ENCODE data around the gene CPNE4.

CPNE4 gene

DNA sequence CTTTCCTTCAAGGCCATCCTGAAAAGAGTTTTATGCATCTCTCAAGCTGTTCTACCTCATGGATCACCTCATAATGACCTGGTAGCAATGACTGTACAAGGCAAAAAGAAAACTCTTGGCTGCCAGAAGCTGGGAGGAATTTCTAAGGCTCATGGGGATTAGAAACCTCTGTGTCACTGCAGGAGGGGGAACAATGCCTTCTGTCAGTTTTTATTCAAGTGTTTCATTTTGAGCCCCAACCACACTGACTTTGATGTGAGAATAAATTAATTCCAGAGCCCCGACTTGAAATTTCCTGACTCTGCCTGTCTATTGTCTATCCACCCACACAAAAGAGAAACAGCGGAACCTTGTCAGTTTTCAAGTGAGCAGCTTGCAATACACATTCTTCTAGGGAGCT is 473.3 kb downstream of the CPNE4 start:
- DNase-seq: no peak

DNA sequence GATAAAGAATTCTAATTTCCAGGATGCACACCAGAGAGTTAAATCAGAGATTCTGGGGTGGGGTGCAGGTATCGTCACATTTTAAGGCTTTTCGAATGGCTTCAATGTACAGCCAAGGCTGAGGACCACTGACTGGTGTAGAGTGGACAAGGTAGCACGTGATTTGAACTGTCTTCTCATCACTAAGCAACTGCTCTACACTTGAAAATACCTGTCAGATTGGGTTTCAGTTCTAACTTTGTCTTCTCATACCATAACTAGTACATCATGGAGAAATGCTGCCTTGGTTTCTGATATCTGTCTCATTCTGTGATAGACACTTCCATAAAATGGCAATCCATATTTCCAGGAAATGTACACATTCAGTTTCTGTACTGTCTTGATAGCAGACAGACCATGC is 474.0 kb downstream of the CPNE4 start:
- no peak for DNase-seq

DNA sequence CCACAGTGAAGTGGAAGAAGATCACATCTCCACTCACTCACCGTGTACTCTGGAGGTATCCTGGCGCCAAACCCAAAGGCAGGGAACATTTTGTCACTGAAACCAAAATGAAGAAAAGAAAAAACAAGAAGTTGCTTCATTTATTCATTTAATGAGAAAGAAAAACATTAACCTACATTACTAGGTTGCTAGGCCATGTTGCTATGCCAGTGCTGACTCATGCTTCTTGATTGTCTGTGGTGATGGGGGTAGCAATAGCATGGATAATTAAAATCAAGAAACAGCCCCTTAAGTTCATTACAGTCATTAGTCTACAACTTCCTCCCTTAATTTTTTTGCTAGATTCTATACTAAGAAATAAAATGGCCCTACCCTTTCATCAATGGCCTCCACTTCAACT is 479.4 kb downstream of the CPNE4 start:
- no peak for DNase-seq

DNA sequence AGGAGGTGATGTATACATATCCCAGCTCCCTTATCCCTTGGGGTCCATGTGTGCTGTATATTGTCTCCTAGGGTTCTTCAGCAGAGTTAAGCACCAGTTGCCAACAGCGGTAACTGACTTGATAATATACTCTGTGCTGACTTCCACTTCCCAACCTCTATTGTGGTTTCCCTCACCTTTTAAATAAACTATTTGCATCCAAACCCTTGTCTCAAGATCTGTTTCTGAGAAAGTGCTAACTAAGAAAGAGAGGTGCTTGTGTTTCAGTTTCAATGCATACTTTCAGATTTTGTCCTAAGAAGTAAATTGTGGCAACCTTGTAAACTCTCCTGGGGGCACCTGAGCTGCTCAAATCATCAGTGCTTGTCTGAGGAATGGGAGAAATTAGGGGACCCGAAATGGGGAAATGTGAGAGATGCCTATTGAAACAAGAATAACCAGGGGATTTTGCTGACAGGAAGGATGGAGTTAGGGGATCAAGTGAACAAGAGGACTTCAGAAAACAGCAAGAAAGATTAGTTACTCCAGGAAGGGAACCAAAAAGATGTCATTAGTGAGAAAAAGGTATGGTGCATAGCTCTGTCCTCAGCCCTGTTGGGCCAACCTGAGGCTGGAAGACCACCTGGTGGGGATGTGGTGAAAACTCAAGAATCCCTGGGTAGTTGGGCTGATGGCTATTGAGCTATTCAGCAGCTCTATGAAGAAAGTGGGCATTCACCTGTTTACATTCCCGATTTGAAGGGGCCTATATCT is 481.1 kb downstream of the CPNE4 start:
- no peak for DNase-seq

DNA sequence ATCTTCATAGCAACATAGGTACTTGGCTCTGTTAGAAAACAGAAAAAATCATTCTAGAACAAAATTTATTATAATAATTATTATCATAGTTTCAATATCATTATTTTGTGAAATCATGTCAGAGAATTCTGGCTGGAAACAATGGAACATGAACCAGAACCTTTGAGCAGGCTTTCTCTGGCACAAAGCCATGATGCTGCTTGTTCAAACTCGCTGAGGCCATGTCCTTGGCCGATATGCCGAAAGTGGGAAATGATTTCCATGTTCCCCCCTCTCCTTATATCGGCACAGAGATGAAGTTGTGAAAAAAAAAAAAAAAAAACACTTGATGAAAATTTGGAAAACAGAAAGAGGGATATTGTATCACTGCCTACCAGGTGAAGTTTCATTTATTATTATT is 483.1 kb downstream of the CPNE4 start:
- DNase-seq: no peak

DNA sequence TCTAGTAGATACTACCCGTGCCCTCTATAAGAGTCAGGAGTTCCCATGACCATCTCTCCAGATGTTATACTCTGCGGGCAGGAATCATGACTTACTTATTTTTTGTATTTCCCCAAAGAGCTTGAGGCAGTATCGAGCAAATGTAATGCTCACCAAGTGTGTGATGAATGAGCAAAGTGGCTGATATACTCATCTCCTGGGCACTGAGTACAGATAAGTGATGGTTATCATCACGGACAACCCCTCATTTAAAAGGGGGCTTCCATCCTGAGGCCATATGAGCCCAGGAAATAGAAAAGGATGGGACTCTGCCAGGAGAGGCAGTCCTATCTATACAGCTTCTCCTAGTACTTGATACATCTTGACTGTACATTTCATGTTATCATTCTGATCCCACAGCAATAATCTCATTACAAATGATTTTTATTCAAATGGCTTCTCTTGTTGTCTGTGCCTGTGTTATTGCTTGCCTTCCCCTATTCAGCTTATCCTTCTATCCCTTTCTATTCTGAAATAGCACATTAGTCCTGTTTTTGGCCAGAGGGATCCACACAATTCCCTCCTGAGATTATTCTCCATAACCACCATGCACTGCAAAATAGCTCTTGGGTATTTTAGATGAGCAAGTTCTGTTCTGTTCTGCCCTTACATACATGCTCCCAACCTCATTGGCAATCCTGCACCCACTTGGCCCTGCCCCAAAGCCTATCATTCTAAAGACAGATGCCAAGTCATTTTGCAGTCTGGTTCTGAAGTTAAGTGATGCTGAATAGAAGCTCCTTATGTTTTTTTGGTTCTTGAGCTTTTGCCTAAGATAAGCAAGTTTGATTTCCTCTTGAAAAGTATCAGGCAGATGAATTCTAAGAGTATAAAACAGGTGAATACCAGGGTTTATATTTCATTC is 484.0 kb downstream of the CPNE4 start:
- DNase-seq: no peak

DNA sequence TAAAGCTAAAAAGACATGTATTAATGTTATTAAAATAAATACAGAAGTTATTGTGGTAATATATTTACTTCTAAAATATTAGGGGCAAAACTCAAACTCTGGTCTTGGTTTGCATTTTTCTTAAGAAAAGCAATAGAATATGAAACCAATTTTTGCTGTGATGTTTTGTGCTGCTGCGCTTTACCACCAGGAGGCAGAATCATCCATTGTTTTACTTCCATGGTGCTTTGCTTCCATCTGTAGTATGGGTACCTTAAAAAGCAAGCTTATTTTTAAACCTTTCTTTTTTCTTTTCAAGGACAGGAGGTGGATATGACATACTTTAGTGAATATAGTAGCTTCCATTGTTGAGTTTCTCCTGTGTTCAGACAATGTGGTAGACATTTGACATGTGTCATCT is 485.5 kb downstream of the CPNE4 start:
- no peak for DNase-seq

DNA sequence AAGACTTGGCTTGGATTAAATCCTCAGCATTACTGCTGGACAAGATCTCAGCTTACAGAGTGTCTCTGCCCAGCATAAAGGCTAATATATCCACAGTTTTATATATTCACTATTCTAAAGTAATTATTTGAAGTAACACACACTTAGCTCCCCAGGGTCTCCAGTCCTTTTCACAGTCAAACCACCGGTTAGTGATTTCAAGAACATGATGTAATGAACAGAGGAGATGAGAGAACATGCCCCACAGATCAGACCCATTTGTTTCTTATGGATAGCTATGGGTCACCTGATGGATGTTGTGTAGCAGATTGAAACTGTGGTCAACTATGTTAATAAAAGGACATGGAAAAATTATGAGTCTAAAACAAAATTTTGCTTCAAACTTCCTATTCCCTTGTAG is 487.2 kb downstream of the CPNE4 start:
- DNase-seq: no peak

DNA sequence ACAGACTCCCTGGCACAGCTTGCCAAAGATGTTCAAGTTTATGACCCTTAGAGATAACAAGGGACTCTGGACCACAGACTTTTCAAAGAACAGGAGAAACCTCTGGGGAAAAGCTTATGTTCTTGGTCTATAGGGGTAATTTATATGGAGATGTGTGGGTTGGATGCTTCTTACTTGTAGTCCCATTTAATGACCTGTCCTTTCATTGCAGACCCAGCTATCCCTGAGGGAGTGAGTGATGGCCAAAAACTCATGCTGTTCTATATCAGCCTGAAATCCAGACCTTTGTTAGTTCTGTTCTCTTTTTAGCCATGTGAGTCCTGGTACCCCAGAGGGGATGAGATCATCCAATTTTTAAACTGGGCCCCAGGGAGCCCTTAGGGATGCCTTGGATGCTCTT is 488.4 kb downstream of the CPNE4 start:
- DNase-seq: no peak

DNA sequence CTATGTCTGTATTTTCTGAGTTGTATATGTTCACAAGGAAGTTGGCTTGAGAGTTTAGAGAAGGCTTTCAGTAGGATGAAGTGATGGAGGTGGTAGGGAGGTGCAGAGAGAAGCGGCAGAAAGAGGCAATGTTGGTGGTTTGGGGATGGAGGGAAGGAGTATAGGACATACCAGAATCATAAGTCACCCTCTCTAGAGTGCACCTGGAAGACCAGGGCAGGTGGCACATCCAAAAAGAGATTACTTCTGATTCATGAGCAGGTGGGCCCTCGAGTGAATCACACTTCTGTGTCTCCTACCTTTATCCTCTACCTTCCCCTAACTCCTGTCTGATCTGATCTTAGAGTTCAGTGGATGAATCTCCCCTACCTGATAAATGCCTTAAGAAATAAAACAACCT is 490.3 kb downstream of the CPNE4 start:
- no peak for DNase-seq

DNA sequence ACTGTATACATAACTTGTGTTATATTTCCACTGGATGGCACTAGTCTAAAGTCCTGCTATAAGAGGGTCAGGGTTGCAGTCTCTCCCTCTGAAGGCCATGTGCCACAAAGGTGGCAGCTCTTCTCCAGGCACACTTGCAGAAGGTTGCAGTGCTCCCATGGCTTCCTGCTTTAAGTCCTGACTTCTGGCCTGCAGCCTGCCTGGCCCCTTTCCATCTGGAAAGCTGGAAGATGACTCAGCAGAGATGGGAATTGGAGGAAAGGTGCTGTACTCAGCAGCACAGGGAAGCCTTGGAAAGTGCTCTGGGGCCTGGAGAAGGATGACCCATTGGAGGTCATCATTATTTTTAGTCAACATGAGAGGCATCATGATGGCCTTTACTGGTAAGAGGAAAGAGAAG is 491.1 kb downstream of the CPNE4 start:
- DNase-seq: no peak

DNA sequence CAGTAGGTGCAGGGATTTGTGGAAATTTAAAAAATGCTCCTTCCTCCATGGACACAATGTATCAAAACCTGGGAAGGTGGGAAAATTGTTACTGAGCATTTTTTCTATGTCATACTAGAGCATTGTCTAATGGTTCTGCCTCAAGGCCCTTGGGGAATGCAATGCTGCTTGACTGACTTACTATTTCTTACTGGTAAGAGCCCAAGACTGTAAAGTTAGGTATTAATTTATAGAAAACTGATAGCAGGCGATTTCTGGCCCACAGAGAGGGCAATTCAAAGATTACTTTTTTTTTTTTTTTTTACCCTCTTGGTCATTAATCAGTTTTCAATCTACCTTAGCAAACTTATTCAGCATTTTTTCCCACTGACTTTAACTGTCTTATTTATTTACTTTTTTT is 493.5 kb downstream of the CPNE4 start:
- no peak for DNase-seq

DNA sequence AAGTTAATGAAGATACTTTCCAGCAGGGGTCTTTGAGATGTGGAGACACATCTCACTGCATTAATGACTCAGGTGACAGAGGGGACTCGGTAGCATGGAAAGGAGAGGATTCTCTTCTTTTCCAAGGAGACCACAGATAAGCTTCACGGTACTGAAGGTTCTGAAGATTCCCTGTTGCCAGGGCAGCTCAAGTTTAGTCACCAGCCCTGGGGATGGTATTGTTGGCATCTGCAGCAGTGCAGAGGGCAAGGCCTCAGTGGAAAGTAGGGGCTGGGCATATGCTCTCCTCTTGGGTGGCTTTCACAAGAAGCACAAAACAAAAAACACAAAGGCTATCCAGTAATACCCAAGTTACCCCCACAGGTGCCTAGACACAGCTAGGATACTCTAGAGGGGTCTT is 494.0 kb downstream of the CPNE4 start:
- no peak for DNase-seq

DNA sequence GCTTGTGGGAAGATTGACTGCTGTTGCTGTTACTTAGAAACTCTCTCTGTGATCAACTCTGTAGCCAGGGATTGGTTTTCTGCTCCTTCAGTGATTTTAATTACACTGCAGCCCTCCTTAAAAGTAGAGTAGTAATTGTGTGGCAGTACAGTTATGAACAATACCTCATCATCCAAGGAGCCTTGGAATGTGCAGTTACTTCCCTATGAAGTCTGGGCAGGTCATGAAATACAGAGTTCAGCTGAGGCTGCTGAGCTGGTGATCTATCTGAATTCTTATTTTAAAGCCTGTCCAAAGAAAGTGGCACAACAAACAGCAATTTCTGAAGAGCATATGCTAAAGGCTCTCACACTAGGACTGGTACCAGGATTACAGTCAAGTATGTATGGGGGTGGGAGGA is 494.7 kb downstream of the CPNE4 start:
- DNase-seq: no peak

DNA sequence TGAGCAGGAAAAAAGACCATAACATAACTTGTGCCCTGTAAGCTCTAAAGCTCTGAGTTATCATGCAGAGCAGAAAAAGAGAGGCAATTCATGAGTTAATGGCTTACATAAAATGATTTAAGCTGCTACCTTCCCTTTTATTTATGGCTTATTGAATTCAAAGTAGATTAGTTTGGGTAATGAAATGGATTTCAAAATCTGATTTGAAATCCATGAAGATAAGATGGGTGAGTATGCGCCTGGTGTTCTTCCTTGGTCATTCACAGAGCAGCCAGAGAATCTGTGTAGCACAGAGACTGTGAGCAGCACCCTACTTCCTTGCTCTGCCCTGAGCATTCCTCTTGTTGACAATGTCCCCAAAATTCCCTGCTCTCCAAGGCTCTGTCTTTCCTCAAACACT is 495.8 kb downstream of the CPNE4 start:
- DNase-seq: no peak

DNA sequence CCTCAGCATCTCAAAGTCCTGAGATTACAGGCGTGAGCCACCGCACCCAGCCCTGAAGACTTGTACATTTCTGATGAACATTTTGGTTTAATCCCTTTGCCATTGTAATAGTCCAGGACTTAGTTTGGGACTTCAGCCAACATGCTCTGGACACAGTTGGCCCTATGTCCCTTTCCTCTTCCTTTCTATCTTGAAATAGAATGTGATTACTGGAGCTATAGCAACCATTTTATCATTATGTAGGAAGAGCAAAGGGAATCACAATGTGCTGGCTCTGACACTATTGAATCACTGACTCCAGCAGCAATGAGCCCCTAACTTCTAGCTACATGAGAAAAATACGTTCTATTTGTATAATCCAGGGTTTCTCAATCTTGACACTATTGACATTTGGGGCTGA is 497.3 kb downstream of the CPNE4 start:
- DNase-seq: no peak

DNA sequence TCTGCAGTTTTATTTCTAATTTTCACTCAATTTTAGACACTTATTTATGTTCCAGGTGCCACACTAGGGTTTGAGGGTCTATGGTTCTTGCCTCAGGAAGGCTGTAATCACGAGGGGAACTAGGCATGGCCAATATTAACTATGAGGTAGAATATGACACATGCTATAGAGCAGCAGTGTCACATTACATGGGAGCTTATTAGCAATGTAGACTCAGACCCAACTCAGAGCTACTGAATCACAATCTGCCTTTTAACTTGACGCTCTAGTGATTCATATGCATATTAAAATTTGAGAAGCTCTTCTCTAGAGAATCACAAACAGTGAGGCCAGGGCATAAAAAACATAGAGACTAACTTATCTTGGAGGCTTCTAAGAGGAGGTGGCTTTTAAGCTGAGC is 499.2 kb downstream of the CPNE4 start:
- no peak for DNase-seq

DNA sequence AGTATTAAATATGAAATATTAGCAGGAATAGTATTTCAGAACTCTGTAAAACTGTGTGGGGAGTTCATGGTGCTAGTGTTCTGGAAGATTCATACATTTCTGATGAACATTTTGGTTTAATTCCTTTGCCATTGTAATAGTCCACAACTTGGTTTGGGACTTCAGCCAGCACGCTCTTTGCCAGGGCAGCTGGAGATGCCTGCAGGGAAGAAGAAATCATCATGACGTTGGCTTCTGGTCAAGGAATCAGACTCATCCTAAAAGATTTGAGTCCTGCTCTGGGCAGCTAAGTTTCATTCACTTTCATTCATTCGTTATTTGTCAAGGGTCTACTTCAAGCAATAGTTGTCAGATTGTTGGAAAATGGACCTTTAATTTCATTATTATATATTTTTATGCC is 499.7 kb downstream of the CPNE4 start:
- no peak for DNase-seq

DNA sequence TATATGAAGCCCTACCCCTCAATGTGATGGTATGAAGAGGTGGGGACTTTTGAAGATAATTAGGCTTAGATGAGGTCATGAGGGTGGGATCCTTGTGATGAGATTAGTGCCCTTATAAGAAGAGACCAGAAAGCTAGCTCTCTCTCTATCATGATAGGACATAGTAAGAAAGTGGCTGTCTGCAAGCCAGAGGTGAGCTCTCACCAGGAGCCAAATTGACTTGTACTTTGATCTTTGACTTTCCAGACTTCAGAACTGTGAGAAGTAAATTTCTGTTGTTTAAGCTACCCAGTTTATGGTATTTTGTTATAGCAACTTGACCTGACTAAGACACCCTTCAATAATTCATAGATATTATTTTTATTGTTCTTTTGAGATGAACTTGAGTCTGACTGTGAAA is 502.2 kb downstream of the CPNE4 start:
- no peak for DNase-seq

DNA sequence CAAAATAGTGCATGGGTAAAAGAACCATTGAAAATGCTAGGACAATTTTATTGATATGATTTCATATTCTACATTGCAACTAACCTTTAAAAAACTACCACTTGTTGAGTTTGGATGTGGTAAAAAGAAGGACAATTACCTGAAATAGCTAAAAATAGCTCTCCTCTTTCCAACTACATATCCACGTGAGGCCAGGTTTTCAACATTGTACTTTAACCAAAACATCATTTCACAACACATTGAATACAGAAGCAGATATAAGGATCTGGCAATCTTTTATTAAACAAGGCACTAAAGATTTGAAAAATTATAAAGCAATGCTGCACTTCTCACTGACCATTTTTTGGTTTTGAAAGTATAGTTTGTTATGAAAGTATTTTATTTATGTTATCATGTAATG is 504.0 kb downstream of the CPNE4 start:
- DNase-seq: no peak

DNA sequence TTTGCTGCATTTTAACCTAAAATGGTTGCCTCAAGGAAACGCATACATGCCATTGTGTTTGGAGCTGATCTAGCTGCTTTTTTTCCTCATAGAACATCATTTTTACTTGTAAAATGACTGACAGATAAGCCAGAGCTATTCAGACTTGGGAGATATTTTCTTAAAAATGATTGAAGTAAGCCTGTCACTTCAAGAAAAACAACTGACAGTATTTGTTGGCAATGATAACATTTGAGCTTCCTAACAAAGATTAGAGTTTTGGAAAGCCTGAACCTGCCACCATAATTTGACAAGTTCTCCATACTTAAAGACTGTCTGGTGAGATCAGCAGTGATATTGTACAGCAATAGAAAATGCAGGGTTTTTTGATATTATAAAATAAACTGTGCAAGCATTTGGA is 504.4 kb downstream of the CPNE4 start:
- no peak for DNase-seq

DNA sequence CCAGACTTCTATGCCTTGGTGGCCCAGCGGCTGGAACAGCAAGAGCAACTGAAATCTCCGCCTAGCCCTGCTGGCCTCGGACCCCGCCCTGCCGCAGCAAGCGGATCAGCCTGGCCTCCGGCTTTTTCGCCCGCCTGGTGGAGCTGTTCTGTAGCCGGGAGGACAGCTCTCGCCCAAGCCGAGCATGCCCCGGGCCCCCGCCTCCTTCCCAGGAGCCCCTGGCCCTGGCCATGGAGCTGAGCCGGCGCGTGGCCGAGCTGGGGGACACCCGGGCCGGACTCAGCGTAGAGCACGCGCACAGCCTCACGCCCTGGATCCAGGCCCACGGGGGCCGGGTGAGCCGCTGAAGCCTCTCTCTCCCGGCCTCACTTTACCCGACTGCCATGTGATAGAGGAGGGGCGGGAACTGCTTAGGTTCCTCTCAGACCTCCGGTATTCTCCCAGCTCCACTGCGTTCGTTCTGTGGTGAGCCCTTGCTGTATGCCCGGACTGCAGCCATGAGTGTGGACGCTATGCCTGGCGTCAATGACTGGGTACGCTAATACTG is 507.9 kb downstream of the CPNE4 start:
- DNase-seq: no peak

DNA sequence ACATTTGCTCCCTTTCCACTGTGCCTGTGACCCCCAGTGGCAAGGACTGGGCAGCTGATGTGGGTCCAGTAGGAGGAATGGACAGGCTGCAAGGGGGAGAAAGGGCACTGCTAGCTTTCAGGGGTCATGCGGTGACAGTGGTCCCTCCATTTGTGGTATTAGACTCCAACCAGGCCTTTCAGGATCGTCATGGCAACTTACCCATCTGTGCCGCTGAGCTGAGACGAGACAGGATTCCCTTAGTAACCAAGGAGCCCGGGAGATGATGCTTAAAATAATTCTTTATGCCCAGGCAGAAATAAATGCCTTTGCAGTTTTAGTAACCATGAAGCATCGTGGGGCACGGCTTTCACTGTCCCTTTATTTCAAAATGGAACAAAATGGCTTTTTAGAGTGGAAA is 516.1 kb downstream of the CPNE4 start:
- DNase-seq: no peak

DNA sequence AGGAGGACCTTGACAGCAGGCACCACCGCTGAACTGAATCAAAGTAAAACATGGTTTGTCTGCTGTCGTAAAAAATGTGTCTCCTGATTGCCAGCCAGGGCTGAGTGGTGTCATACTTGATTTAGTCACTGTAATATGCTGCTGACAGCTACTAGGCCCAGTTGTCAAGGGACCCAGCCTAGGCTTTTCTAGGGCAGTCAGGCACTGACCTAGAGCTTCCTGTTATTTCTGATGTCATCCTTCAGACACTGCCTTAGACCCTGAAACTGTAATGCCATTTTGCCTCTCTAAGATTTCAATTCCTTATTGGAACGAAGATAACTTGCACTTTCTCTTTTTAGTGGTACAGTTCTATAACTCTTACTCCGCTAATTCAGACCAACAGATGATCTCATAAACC is 529.4 kb downstream of the CPNE4 start:
- no peak for DNase-seq
